Gastrocnemius medialis (tissue), 4 donors: Measurements from ENCODE around the gene XRCC3. TPM values are rescaled to one million over a fixed set of nuclear protein-coding genes. Genes with fewer than 3 reads are reported as not detected.

Experiments used
- ATAC-seq, 2 donors: fragments of 150-250 bp; one replicate each; pipeline ENCODE4 v1.9.1; 2016
- DNase-seq, 2 donors: peaks; one replicate each; pipeline ENCODE4 v3.0.0-alpha.2; 2019
- H3K27ac ChIP-seq, 4 donors: fragments of 200-600 bp; sonication (generic); 1 replicate in 1 of 4; 2 replicates in 3 of 4; pipeline ENCODE4 v1.5.1; 2016 to 2018; ENCODE audit warnings: mild to moderate bottlenecking in 2 of 4, moderate library complexity in 1 of 4
- H3K27me3 ChIP-seq, 3 donors: fragments of 200-600 bp; sonication (generic) in 2 of 3; 1 replicate in 1 of 3; 2 replicates in 2 of 3; pipeline versions ENCODE4 v1.5.1 to v1.6.0; 2016 to 2019; ENCODE audit warnings: mild to moderate bottlenecking in 1 of 3, moderate library complexity in 1 of 3
- H3K36me3 ChIP-seq, 2 donors: fragments of 200-600 bp; sonication (generic) in 1 of 2; one replicate each; pipeline ENCODE4 v1.5.1; 2017 to 2018
- H3K4me1 ChIP-seq, 2 donors: fragments of 200-600 bp; sonication (generic) in 1 of 2; one replicate each; pipeline ENCODE4 v1.5.1; 2016 to 2017; ENCODE audit warnings: mild to moderate bottlenecking in 2 of 2
- H3K4me3 ChIP-seq, 4 donors: fragments of 200-600 bp; sonication (generic) in 3 of 4; 1 replicate in 1 of 4; 2 replicates in 3 of 4; pipeline ENCODE4 v1.5.1; 2016 to 2019; ENCODE audit warnings: mild to moderate bottlenecking in 2 of 4
- H3K9me3 ChIP-seq, 3 donors: fragments of 200-600 bp; sonication (generic) in 2 of 3; 1 replicate in 1 of 3; 2 replicates in 2 of 3; pipeline ENCODE4 v1.5.1; 2016 to 2019
- POLR2A ChIP-seq, 2 donors: fragments of 450-650 bp; IDR thresholded peaks; one replicate each; pipeline ENCODE4 v1.6.1; 2017; ENCODE audit warnings: antibody characterized with exemption in 2 of 2, mild to moderate bottlenecking in 2 of 2, moderate library complexity in 2 of 2
- in situ Hi-C, 4 donors: fragments of 200-750 bp; cut with MboI; loops; one replicate each; pipeline versions ENCODE4 v1.15.0 to v1.8.0; 2017; ENCODE audit warnings: low sequenced_read_pairs in 4 of 4
- intact Hi-C: fragments of 100-400 bp; cut with DNase I; formaldehyde crosslinking; loops from one replicate; pipeline ENCODE4 v1.15.1; 2023; ENCODE audit warnings: low total_unique reads
- total RNA-seq, 4 donors: library from RNA; depleted of rRNA; stranded (reverse); fragments of >200 nt; gene quantifications; one replicate each; pipeline versions ENCODE4 v1.1.0 to v1.2.3, GENCODE V29; 2016
- TF ChIP-seq, protein P1 (sequence below), 5 experiments: fragments of 450-650 bp in 3 of 5; fragments of 200-600 bp in 2 of 5; sonication (generic) in 2 of 5; IDR thresholded peaks in 4 of 5; conservative IDR thresholded peaks in 1 of 5; 1 replicate in 4 of 5; 2 replicates in 1 of 5; pipeline ENCODE4 v1.5.1; 2016 to 2019; ENCODE audit warnings: antibody characterized with exemption in 5 of 5, mild to moderate bottlenecking in 3 of 5, moderate library complexity in 3 of 5

The XRCC3 gene
- total RNA-seq, 4 donors from 2014 or later = 1.3 to 26.5 (median 3.0) TPM

GRCh38 chr14:103749452-103749851 is 34.2 kb upstream of the XRCC3 start:
- Histone ChIP-seq H3K36me3 (peaks cover 0 to 15% of the 10 kb centered on the region in 2 donors), H3K4me3 (no peak overlapping the region), H3K27ac (no peak overlapping the region), H3K27me3 (no peaks in the 10 kb centered on the region), H3K4me1 (no peaks in the 10 kb centered on the region), H3K9me3 (no peaks in the 10 kb centered on the region)
- TF ChIP-seq, protein P1, sequence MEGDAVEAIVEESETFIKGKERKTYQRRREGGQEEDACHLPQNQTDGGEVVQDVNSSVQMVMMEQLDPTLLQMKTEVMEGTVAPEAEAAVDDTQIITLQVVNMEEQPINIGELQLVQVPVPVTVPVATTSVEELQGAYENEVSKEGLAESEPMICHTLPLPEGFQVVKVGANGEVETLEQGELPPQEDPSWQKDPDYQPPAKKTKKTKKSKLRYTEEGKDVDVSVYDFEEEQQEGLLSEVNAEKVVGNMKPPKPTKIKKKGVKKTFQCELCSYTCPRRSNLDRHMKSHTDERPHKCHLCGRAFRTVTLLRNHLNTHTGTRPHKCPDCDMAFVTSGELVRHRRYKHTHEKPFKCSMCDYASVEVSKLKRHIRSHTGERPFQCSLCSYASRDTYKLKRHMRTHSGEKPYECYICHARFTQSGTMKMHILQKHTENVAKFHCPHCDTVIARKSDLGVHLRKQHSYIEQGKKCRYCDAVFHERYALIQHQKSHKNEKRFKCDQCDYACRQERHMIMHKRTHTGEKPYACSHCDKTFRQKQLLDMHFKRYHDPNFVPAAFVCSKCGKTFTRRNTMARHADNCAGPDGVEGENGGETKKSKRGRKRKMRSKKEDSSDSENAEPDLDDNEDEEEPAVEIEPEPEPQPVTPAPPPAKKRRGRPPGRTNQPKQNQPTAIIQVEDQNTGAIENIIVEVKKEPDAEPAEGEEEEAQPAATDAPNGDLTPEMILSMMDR (IDR thresholded peaks at IDR 0.05 in 4 of 5, conservative IDR thresholded peaks at IDR 0.05 in 1 of 5) = no peak
- no peak for DNase-seq
- intact Hi-C loops (no loop called here), in situ Hi-C loops (no loop called here)
- no peak for ATAC-seq

DNA sequence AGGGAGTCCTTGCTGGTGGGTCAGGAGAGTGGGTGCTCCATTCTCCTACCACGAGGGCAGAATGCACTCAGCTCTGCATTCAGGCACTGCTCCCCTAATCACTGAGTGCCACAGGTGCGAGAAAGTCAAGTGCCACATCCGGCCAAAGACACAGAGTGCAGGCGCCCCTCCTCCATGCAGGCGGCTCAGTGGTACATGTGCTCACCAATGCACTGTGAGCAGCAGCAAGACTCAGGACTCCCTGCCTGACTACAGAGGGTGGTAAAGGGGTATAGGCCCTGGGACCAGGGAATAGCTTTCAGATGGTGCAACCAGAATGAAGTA is 33.2 kb upstream of the XRCC3 start:
- no peak for TF ChIP-seq POLR2A (IDR thresholded peaks at IDR 0.05)
- TF ChIP-seq, protein P1 (IDR thresholded peaks at IDR 0.05 in 4 of 5, conservative IDR thresholded peaks at IDR 0.05 in 1 of 5) = no peak
- no peaks in the 10 kb centered on the region for H3K27me3 ChIP-seq
- H3K4me3 ChIP-seq = no peak overlapping the region
- no peak overlapping the region for H3K27ac ChIP-seq
- no peaks in the 10 kb centered on the region for H3K9me3 ChIP-seq
- ATAC-seq (no peak), DNase-seq (no peak)
- in situ Hi-C loops (no loop called here), intact Hi-C loops (no loop called here)
- H3K4me1 ChIP-seq = no peaks in the 10 kb centered on the region
- H3K36me3 ChIP-seq = peaks cover 0 to 15% of the 10 kb centered on the region in 2 donors

DNA sequence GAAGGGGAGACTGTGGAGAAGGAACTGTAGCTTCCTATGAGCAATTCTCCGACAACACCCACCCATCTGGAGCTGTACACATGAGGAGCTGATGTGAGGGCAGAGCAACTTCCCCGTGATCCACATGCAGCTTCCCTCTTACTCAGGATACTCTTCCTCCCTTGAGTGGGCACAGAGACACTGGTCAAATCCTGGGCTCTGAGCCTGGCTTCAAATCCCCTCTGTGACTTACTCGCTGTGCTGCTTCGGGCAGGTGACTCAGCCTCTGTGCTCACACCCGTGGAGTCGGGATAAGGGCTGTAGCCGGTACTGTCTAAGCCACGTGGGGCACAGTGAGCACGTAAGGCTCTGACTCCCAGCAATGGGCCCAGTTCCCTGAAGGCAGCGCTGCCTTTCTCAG is 31.4 kb upstream of the XRCC3 start:
- H3K9me3 ChIP-seq = no peaks in the 10 kb centered on the region
- peaks cover 0 to 10% of the 10 kb centered on the region in 2 donors for H3K36me3 ChIP-seq
- no peak overlapping the region for H3K4me3 ChIP-seq
- no peak for ATAC-seq
- H3K27ac ChIP-seq = no peak overlapping the region
- DNase-seq = no peak
- no peaks in the 10 kb centered on the region for H3K27me3 ChIP-seq
- in situ Hi-C loops (no loop called here), intact Hi-C loops (no loop called here)
- H3K4me1 ChIP-seq = no peaks in the 10 kb centered on the region
- no peak for TF ChIP-seq POLR2A (IDR thresholded peaks at IDR 0.05)
- TF ChIP-seq, protein P1 (IDR thresholded peaks at IDR 0.05 in 4 of 5, conservative IDR thresholded peaks at IDR 0.05 in 1 of 5) = no peak

- ATAC-seq (no peak), DNase-seq (no peak)
- H3K4me3 ChIP-seq = no peak overlapping the region
- H3K4me1 ChIP-seq = no peaks in the 10 kb centered on the region
- no peaks in the 10 kb centered on the region for H3K9me3 ChIP-seq
- H3K36me3 ChIP-seq = peaks cover 0 to 18% of the 10 kb centered on the region in 2 donors
- H3K27me3 ChIP-seq = no peaks in the 10 kb centered on the region
- TF ChIP-seq, protein P1 (IDR thresholded peaks at IDR 0.05 in 4 of 5, conservative IDR thresholded peaks at IDR 0.05 in 1 of 5) = no peak
- TF ChIP-seq POLR2A (IDR thresholded peaks at IDR 0.05) = no peak
- no peak overlapping the region for H3K27ac ChIP-seq
- in situ Hi-C loops = no loop called here
- intact Hi-C loops = no loop called here
Observed at GRCh38 chr14:103745424-103745823, 30.2 kb upstream of the XRCC3 start.

- intact Hi-C loops = no loop called here
- TF ChIP-seq POLR2A (IDR thresholded peaks at IDR 0.05) = no peak
- TF ChIP-seq, protein P1 (IDR thresholded peaks at IDR 0.05 in 4 of 5, conservative IDR thresholded peaks at IDR 0.05 in 1 of 5) = no peak
- Histone ChIP-seq H3K36me3 (peaks cover 0 to 24% of the 10 kb centered on the region in 2 donors), H3K4me3 (no peak overlapping the region), H3K9me3 (no peaks in the 10 kb centered on the region), H3K4me1 (no peaks in the 10 kb centered on the region), H3K27me3 (no peaks in the 10 kb centered on the region), H3K27ac (no peak overlapping the region)
- ATAC-seq (no peak), DNase-seq (no peak)
- in situ Hi-C loops = no loop called here
Observed at GRCh38 chr14:103744621-103745395, 29.6 kb upstream of the XRCC3 start.
